ENCODE data around the gene PLXNB3.

GRCh38 chrX:153784325-153784967, 20.4 kb downstream of the PLXNB3 start:
- TF ChIP-seq POLR2A (IDR thresholded peaks at IDR 0.05) (no peak), CTCF (IDR thresholded peaks at IDR 0.05) (no peak)
